Duodenal mucosa (tissue), 2 donors: ENCODE measurements around the gene L1TD1.

ENCODE experiments used
- H3K27ac ChIP-seq: one replicate; pipeline ENCODE4 v1.7.0; 2013; ENCODE audit warnings: low read depth, low read length
- H3K27me3 ChIP-seq, 2 donors: one replicate each; pipeline ENCODE4 v1.7.0; 2013; ENCODE audit warnings: low read length in 2 of 2, control low read depth in 1 of 2; ENCODE audit not compliant: insufficient read depth in 2 of 2, control insufficient read depth in 1 of 2
- H3K36me3 ChIP-seq, 2 donors: one replicate each; pipeline ENCODE4 v1.7.0; 2013; ENCODE audit warnings: low read length in 2 of 2, control low read depth in 1 of 2; ENCODE audit not compliant: insufficient read depth in 2 of 2, control insufficient read depth in 1 of 2
- H3K4me1 ChIP-seq, 2 donors: one replicate each; pipeline ENCODE4 v1.7.0; 2013; ENCODE audit warnings: low read length in 2 of 2, control low read depth in 1 of 2; ENCODE audit not compliant: insufficient read depth in 2 of 2, control insufficient read depth in 1 of 2
- H3K4me3 ChIP-seq, 2 donors: one replicate each; pipeline ENCODE4 v1.7.0; 2013; ENCODE audit warnings: low read length in 2 of 2, low read depth in 1 of 2
- H3K9ac ChIP-seq, 2 donors: one replicate each; pipeline ENCODE4 v1.7.0; 2013; ENCODE audit warnings: low read length in 2 of 2, low read depth in 1 of 2
- H3K9me3 ChIP-seq, 2 donors: one replicate each; pipeline ENCODE4 v1.7.0; 2013; ENCODE audit warnings: low read length in 2 of 2, control low read depth in 1 of 2; ENCODE audit not compliant: control insufficient read depth in 1 of 2

The L1TD1 gene

DNA sequence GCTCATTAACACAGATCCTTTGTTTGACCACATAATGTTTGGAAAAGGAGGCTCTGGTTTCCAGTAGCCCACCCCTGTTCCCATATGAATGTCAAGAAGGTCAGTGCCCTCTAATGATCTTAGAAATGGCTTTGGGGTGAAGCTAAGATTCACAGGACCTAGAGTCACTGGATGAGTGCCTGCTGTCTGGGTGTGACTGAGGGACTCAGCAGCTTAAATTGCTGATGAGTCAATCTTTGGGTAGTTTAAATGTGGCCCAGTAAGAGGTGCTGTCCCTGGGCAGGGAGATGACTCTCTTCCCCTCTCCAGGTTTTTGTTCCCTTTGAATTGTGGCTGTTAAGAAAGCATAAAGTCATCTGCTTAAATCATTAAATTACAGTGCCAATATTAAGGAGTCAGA is 50.6 kb downstream of the L1TD1 start:
- no peaks in the 10 kb centered on the region for H3K36me3 ChIP-seq
- no peak overlapping the region for H3K9ac ChIP-seq
- no peaks in the 10 kb centered on the region for H3K27me3 ChIP-seq
- no peaks in the 10 kb centered on the region for H3K4me1 ChIP-seq
- H3K27ac ChIP-seq, result no peak overlapping the region
- H3K9me3 ChIP-seq, result no peaks in the 10 kb centered on the region
- H3K4me3 ChIP-seq, result no peak overlapping the region

- H3K4me1 ChIP-seq, result no peaks in the 10 kb centered on the region
- no peak overlapping the region for H3K4me3 ChIP-seq
- H3K27ac ChIP-seq, result no peak overlapping the region
- no peak overlapping the region for H3K9ac ChIP-seq
- no peaks in the 10 kb centered on the region for H3K36me3 ChIP-seq
- no peaks in the 10 kb centered on the region for H3K9me3 ChIP-seq
- no peaks in the 10 kb centered on the region for H3K27me3 ChIP-seq
Measured at GRCh38 chr1:62247391-62248168, 52.9 kb downstream of the L1TD1 start.

- Histone ChIP-seq H3K4me3 (no peak overlapping the region), H3K4me1 (no peaks in the 10 kb centered on the region), H3K36me3 (no peaks in the 10 kb centered on the region)
Measured at GRCh38 chr1:62250126-62250726, 55.6 kb downstream of the L1TD1 start.

GRCh38 chr1:62259551-62259950 is 64.9 kb downstream of the L1TD1 start:
- H3K4me1 ChIP-seq, result no peaks in the 10 kb centered on the region
- H3K27ac ChIP-seq, result no peak overlapping the region
- H3K27me3 ChIP-seq, result no peaks in the 10 kb centered on the region
- no peak overlapping the region for H3K4me3 ChIP-seq
- H3K36me3 ChIP-seq, result no peaks in the 10 kb centered on the region
- no peaks in the 10 kb centered on the region for H3K9me3 ChIP-seq
- H3K9ac ChIP-seq, result no peak overlapping the region

More at GRCh38 chr1:62250126-62250726, 55.6 kb downstream of the L1TD1 start:
- no peaks in the 10 kb centered on the region for H3K27me3 ChIP-seq
- H3K27ac ChIP-seq, result no peak overlapping the region
- no peaks in the 10 kb centered on the region for H3K9me3 ChIP-seq
- no peak overlapping the region for H3K9ac ChIP-seq

DNA sequence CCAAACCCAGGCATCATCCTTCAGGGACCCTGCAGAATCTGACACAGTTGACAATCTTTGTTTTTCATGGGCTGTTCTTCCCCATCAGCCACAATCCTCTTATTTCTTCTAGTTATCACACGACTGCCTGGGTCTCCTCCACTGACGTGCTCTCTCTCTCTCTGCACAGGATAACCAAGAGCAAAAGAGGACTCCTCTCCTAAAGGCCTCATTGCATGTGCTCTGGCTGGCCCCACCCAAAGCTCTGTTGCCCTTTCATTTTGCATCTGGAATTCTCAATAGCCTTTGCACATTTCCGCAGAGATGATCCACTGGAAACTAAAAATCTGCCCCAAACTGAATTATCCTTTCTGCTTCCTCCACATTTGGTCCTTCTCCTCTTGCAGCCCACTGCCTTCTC is 66.0 kb downstream of the L1TD1 start:
- no peaks in the 10 kb centered on the region for H3K36me3 ChIP-seq
- H3K27me3 ChIP-seq, result no peaks in the 10 kb centered on the region
- H3K4me3 ChIP-seq, result no peak overlapping the region
- no peaks in the 10 kb centered on the region for H3K9me3 ChIP-seq
- no peaks in the 10 kb centered on the region for H3K4me1 ChIP-seq
- H3K27ac ChIP-seq, result no peak overlapping the region
- H3K9ac ChIP-seq, result no peak overlapping the region
